ENCODE results near the gene BRPF1.

- TF ChIP-seq EP300 (IDR thresholded peaks at IDR 0.05; ENCODE audit: borderline replicate concordance) (no peak), FOXM1 (IDR thresholded peaks at IDR 0.05; ENCODE audit: borderline replicate concordance, low read depth) (no peak)
These were observed 48.9 kb downstream of the BRPF1 start for GRCh38 chr3:9780458-9780812.

Measured in Ishikawa (cell line).